Hematopoietic multipotent progenitor cell treated with erythropoietin and hydrocortisone succinate and interleukin-3 and kit ligand, for 17 days (in vitro differentiated cells): ENCODE results near the gene KIAA0319L.

ENCODE experiments used
- DNase-seq: peaks from one replicate; pipeline ENCODE4 v3.0.0-alpha.2; 2015; ENCODE audit warnings: low spot score

The KIAA0319L gene

DNA sequence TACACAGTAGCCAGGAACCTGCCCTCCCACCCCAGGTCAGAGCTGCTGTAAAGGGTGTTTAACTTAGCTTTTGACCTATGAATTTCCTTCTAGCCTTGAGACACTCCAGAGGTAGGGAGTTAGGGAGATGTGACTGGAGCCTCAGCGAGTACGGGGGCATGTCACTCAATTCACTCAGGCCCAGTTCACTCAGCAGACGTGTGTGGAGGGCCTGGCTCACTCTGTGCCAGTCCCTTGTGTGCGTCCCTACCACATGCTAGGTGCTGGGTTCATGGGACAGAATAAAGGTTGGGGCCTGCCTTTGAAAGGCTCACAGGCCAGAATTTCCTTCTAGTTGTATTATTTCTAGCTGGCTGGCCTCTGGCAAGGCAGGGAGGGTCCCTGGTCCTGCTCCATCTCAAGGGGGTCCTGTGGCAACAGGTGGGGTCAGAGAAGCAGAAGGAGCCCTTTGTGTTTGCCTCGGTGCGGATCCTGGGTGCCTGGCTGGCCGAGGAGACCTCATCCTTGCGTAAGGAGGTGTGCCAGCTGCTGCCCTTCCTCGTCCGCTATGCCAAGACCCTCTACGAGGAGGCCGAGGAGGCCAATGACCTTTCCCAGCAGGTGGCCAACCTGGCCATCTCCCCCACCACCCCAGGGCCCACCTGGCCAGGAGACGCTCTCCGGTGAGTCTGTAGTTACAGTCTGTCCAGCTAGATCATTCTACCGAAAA lies 4.9 kb upstream of the KIAA0319L start:
- no peak for DNase-seq

DNA sequence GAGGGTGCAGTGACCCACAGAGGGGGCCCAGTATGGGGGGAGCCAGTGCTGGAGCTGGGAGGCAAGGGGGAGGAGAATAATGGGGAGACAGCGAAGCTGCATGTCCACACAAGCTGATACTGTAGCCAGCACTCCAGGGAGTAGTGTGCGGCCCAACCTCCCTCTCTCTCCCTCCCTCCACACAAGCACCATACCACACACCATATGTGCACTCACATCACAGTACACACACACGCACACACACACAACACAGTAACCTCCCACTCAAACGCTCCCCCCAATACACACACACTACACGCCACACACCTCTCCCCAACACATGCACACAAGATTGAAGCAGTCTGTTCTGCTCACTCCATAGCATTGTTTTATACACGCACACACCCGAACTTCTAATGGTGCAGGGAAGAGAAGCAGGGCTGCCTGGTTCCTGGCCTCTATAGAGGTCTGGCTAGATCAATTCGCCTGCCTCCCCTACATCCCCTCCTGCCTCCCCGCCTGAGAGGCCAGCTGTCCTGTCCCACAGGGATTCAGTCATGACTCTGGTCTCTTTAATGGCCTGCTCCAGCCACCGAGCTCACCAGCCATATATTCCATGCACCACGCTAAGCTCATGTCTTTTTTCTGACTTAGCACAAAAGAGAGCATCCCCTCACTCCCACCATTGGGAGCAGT lies 4.2 kb upstream of the KIAA0319L start:
- DNase-seq = no peak

GRCh38 chr1:35560256-35561225 lies 3.3 kb upstream of the KIAA0319L start:
- DNase-seq = no peak

- no peak for DNase-seq
These were observed 2.2 kb upstream of the KIAA0319L start for GRCh38 chr1:35559317-35559944.

- DNase-seq = peak; percentile 18
These were observed 1.4 kb upstream of the KIAA0319L start for GRCh38 chr1:35558374-35559316.

DNA sequence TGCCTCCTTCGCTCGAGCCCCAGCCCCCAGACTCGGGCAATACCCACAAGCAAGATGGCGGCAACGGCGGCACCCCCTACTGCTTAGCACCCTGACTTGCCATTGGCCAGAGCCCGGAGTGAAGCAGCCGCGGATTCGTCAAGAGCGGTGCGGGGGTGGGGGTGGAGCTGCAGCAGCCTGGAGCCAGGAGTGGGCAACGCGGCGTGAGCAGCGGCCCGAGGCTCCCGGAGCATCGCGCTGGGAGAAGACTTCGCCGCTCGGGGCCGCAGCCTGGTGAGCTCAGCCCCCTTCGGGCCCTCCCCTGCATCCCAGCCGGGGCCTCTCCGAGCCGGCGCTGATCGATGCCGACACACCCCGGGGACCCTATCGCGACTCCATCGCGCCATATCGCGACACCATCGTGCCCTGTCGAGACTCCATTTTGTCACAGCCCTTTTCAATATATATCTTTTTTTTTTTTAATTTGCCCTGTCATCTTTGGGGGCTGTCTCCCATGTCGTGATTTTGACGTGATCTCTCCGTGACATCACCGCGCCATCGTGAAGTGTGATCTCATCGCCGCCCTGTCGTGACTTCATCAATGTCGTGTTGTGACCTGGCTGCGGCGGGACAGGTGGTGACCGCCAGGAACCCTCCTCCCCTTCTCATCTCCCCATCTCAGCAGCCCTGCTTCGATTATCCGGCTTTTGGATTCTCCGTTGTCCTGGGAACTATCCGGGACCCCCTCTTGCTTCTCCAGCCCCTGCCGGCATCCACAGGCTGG lies 589 bp upstream of the KIAA0319L start, which contains the start of gene NCDN:
NCDN (plus strand) TSS at position 189 of the 763 bp plus-strand sequence; CDS start at position 581, 392 bp downstream.
- peak; percentile 92 for DNase-seq

GRCh38 chr1:35556484-35557117 lies 602 bp downstream of the KIAA0319L start:
- peak; percentile 52 for DNase-seq

DNA sequence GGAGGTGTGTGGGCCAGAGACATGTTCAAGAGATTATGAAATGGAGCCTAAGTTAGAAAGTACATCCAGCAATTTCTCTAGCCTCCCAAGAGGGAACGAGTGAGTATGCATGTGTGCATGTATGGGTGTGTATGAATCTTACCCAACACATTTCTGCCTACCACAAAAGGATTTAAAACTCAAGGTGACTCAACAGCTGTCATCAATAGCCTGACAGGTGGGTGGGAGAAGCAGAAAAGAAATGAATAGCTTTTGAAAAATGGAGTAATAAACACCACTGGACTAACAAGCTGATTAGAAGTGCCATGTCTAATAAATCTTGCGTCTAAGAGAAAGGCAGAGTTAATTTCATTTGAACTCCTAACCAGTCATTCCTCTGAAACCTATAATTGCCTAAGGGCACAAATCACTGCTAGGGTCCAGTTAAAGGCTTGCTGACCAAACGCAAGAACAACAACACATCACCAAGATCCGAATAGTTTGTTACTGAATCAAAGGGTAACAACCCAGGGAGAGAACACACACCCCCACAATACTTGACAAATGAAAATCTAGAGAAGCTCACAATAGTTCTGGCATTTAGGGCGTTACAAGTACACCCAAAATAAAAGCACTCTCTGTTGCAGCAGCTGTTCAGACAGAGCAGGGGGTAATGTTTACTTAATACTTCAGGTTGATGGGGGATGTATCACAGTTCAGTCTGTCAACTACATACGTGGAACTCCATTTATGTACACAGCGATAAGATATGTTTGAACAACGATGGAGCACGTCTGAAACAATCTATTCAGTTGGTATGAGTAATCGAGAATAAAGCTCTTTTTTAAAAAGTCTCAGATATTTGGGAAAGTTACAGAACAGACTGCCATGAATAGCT lies 1.4 kb downstream of the KIAA0319L start:
- DNase-seq = no peak

DNA sequence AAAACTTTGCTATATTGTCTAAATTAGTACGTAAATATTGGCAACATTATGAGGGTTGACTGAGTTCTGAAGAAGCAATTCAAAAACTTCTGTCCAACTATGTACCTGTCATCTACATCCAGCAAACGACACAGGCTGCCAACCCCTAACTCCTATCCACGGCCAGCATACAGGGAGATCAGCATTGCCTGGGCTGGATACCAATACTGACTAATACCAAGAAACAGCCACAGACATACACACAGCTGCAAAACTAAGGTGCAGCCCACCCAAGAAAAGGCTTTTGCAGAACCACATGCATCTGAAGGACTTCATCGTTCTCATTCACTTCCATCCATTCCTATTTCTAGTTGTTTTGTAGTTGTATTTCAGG lies 2.0 kb downstream of the KIAA0319L start:
- no peak for DNase-seq

- DNase-seq = no peak
These were observed 2.7 kb downstream of the KIAA0319L start for GRCh38 chr1:35554266-35555211.

- DNase-seq = no peak
These were observed 3.4 kb downstream of the KIAA0319L start for GRCh38 chr1:35553851-35554250.

DNA sequence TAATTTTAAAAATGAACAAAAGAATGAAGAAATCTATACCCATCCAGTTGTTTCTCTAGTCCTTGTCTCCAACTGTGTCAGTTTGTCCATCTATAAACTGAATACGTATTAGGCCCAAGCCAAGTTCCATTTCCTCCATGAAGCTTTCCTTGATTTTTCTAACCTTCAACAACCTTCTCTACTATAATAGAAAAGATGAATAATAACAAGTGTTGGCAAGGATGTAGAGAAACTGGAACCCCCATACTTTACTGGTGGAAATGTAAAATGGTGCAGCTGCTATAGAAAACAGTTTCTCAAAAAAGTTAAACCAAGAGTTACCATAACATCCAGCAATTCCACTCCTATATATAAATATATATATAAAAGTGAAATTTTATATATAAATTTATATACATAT lies 10.6 kb downstream of the KIAA0319L start:
- DNase-seq = no peak

- DNase-seq = peak; percentile 88
These were observed 12.2 kb downstream of the KIAA0319L start for GRCh38 chr1:35544976-35545375.

- DNase-seq = no peak
These were observed 17.4 kb downstream of the KIAA0319L start for GRCh38 chr1:35539824-35540261.

DNA sequence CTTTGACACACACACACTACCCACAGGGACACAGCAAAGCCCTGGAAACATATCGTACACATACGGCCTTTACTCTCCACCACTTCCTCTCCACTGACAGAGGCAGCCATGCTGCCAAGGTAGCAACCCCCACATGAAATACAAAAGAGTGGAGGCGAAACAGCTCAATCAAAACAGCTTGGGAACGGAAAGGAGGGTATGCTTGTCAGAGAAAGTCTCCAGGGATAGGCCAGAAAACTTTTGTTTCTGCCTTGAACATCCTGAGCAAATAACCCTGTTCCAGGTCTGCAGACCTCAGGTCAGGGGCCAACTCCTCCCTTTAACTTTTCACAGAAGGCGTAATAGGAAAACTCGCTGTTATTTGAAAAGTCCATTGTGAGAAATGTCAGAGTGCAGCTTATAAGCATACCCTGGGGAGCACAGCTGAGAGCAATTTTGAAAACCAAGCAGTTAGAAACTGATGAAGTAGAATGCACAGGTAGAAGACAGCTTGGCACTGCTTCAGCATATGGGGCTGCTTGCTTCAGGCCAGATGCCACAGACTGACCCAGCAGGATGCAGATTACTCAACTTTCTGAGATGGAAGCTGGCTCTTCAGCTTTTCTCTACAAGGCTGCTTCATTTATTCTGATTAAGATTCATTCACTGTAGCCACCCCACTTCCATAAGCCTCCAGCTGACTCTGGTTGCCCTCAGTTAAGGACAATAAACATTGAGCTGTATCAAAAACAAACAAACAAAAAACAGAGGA lies 18.0 kb downstream of the KIAA0319L start:
- DNase-seq = no peak

- no peak for DNase-seq
These were observed 19.4 kb downstream of the KIAA0319L start for GRCh38 chr1:35537806-35538205.
